ENCODE results near the gene CEP20.
"Not testable (repeated sequence)": the region's sequence is repeated elsewhere in the genome, so short reads cannot be mapped to it uniquely, and the experiment has no call there.

Gene CEP20

GRCh38 chr16:15855704-15856003, 32.7 kb downstream of the CEP20 start:
- CTCF ChIA-PET: interaction anchor here (1.0 kb wide), 1 partner anchor 332 kb away, joined by 3 read pairs; no protein-coding TSS in a partner anchor
- Histone ChIP-seq H3K27ac (ENCODE audit: insufficient read depth in 1 of 2, low read depth in 1 of 2, low read length in 2 of 2, poor library complexity in 1 of 2, severe bottlenecking in 2 of 2) (no peak overlapping the region), H3K27me3 (replicated peaks in 2 of 5; ENCODE audit: control insufficient read depth in 4 of 5, insufficient read depth in 5 of 5, low read length in 4 of 5) (peaks cover 2 to 40% (median 22%) of the 10 kb centered on the region in 5 experiments), H3K4me1 (ENCODE audit: control extremely low read depth in 1 of 4, control insufficient read depth in 4 of 4, insufficient read depth in 4 of 4, low read length in 3 of 4) (peaks cover 3 to 19% (median 18%) of the 10 kb centered on the region in 4 experiments), H3K4me3 (ENCODE audit: control insufficient read depth in 1 of 7, extremely low read depth in 1 of 7, insufficient read depth in 4 of 7, low read depth in 2 of 7, low read length in 6 of 7) (no peak overlapping the region), H3K36me3 (ENCODE audit: control insufficient read depth in 4 of 4, insufficient read depth in 4 of 4, low read length in 3 of 4) (no peaks in the 10 kb centered on the region), H3K9me3 (ENCODE audit: control extremely low read depth in 1 of 5, control insufficient read depth in 4 of 5, insufficient read depth in 2 of 5, low read depth in 1 of 5, low read length in 4 of 5) (no peaks in the 10 kb centered on the region)
- POLR2A ChIA-PET: no interaction called here
- DNase-seq: peak in 1 of 3 donors; percentile 10
- WGBS (ENCODE audit: insufficient coverage): 52% methylated on average over 5 of the region's 5 CpGs

- POLR2A ChIA-PET: no interaction called here
- CTCF ChIA-PET: interaction anchor here (1.0 kb wide), 1 partner anchor 333 kb away, joined by 3 read pairs; no protein-coding TSS in a partner anchor
These were observed 33.3 kb downstream of the CEP20 start for GRCh38 chr16:15854906-15855703.

GRCh38 chr16:15854061-15854460, 34.3 kb downstream of the CEP20 start:
- Histone ChIP-seq H3K4me3 (ENCODE audit: control insufficient read depth in 1 of 7, extremely low read depth in 1 of 7, insufficient read depth in 4 of 7, low read depth in 2 of 7, low read length in 6 of 7) (no peak overlapping the region), H3K9me3 (ENCODE audit: control extremely low read depth in 1 of 5, control insufficient read depth in 4 of 5, insufficient read depth in 2 of 5, low read depth in 1 of 5, low read length in 4 of 5) (no peaks in the 10 kb centered on the region), H3K27me3 (replicated peaks in 2 of 5; ENCODE audit: control insufficient read depth in 4 of 5, insufficient read depth in 5 of 5, low read length in 4 of 5) (peaks cover 2 to 40% (median 22%) of the 10 kb centered on the region in 5 experiments), H3K27ac (ENCODE audit: insufficient read depth in 1 of 2, low read depth in 1 of 2, low read length in 2 of 2, poor library complexity in 1 of 2, severe bottlenecking in 2 of 2) (no peak overlapping the region), H3K4me1 (ENCODE audit: control extremely low read depth in 1 of 4, control insufficient read depth in 4 of 4, insufficient read depth in 4 of 4, low read length in 3 of 4) (peaks cover 3 to 19% (median 18%) of the 10 kb centered on the region in 4 experiments), H3K36me3 (ENCODE audit: control insufficient read depth in 4 of 4, insufficient read depth in 4 of 4, low read length in 3 of 4) (no peaks in the 10 kb centered on the region)
- ChIA-PET POLR2A (no interaction called here), CTCF (interaction anchor here (1.2 kb wide), 1 partner anchor 11 kb away, joined by 4 read pairs; no protein-coding TSS in a partner anchor)
- no peak for DNase-seq
- WGBS (ENCODE audit: insufficient coverage): no CpG with 5 or more reads among the region's 3 CpGs

More at GRCh38 chr16:15854906-15855703, 33.3 kb downstream of the CEP20 start:
- H3K4me1 ChIP-seq (ENCODE audit: control extremely low read depth in 1 of 4, control insufficient read depth in 4 of 4, insufficient read depth in 4 of 4, low read length in 3 of 4): peaks cover 3 to 19% (median 18%) of the 10 kb centered on the region in 4 experiments
- H3K27ac ChIP-seq (ENCODE audit: insufficient read depth in 1 of 2, low read depth in 1 of 2, low read length in 2 of 2, poor library complexity in 1 of 2, severe bottlenecking in 2 of 2): no peak overlapping the region
- H3K4me3 ChIP-seq (ENCODE audit: control insufficient read depth in 1 of 7, extremely low read depth in 1 of 7, insufficient read depth in 4 of 7, low read depth in 2 of 7, low read length in 6 of 7): no peak overlapping the region
- DNase-seq: no peak
- H3K27me3 ChIP-seq (replicated peaks in 2 of 5; ENCODE audit: control insufficient read depth in 4 of 5, insufficient read depth in 5 of 5, low read length in 4 of 5): peaks cover 2 to 40% (median 22%) of the 10 kb centered on the region in 5 experiments
- H3K9me3 ChIP-seq (ENCODE audit: control extremely low read depth in 1 of 5, control insufficient read depth in 4 of 5, insufficient read depth in 2 of 5, low read depth in 1 of 5, low read length in 4 of 5): no peaks in the 10 kb centered on the region
- 84% methylated on average over 15 of the region's 15 CpGs for WGBS (ENCODE audit: insufficient coverage)
- no peaks in the 10 kb centered on the region for H3K36me3 ChIP-seq (ENCODE audit: control insufficient read depth in 4 of 4, insufficient read depth in 4 of 4, low read length in 3 of 4)

GRCh38 chr16:15853021-15853420, 35.4 kb downstream of the CEP20 start:
- Histone ChIP-seq H3K27ac (ENCODE audit: insufficient read depth in 1 of 2, low read depth in 1 of 2, low read length in 2 of 2, poor library complexity in 1 of 2, severe bottlenecking in 2 of 2) (no peak overlapping the region), H3K36me3 (ENCODE audit: control insufficient read depth in 4 of 4, insufficient read depth in 4 of 4, low read length in 3 of 4) (no peaks in the 10 kb centered on the region), H3K27me3 (replicated peaks in 2 of 5; ENCODE audit: control insufficient read depth in 4 of 5, insufficient read depth in 5 of 5, low read length in 4 of 5) (peaks cover 2 to 35% (median 22%) of the 10 kb centered on the region in 5 experiments), H3K4me1 (ENCODE audit: control extremely low read depth in 1 of 4, control insufficient read depth in 4 of 4, insufficient read depth in 4 of 4, low read length in 3 of 4) (peaks cover 3 to 15% (median 15%) of the 10 kb centered on the region in 4 experiments), H3K9me3 (ENCODE audit: control extremely low read depth in 1 of 5, control insufficient read depth in 4 of 5, insufficient read depth in 2 of 5, low read depth in 1 of 5, low read length in 4 of 5) (no peaks in the 10 kb centered on the region), H3K4me3 (ENCODE audit: control insufficient read depth in 1 of 7, extremely low read depth in 1 of 7, insufficient read depth in 4 of 7, low read depth in 2 of 7, low read length in 6 of 7) (no peak overlapping the region)
- CTCF ChIA-PET: no interaction called here
- WGBS (ENCODE audit: insufficient coverage): 98% methylated on average over 4 of the region's 4 CpGs
- no peak for DNase-seq
- POLR2A ChIA-PET: no interaction called here

GRCh38 chr16:15850555-15850954, 37.8 kb downstream of the CEP20 start:
- H3K4me3 ChIP-seq (ENCODE audit: control insufficient read depth in 1 of 7, extremely low read depth in 1 of 7, insufficient read depth in 4 of 7, low read depth in 2 of 7, low read length in 6 of 7); H3K27ac ChIP-seq (ENCODE audit: insufficient read depth in 1 of 2, low read depth in 1 of 2, low read length in 2 of 2, poor library complexity in 1 of 2, severe bottlenecking in 2 of 2); H3K9me3 ChIP-seq (ENCODE audit: control extremely low read depth in 1 of 5, control insufficient read depth in 4 of 5, insufficient read depth in 2 of 5, low read depth in 1 of 5, low read length in 4 of 5); H3K4me1 ChIP-seq (ENCODE audit: control extremely low read depth in 1 of 4, control insufficient read depth in 4 of 4, insufficient read depth in 4 of 4, low read length in 3 of 4); DNase-seq; POLR2A ChIA-PET; H3K36me3 ChIP-seq (ENCODE audit: control insufficient read depth in 4 of 4, insufficient read depth in 4 of 4, low read length in 3 of 4): not testable (repeated sequence)
- H3K27me3 ChIP-seq (replicated peaks in 2 of 5; ENCODE audit: control insufficient read depth in 4 of 5, insufficient read depth in 5 of 5, low read length in 4 of 5): peaks cover 0 to 10% (median 4%) of the 10 kb centered on the region in 5 experiments
- 93% methylated on average over 5 of the region's 6 CpGs for WGBS (ENCODE audit: insufficient coverage)
- CTCF ChIA-PET: interaction anchor here (1.3 to 2.3 kb wide), 2 partner anchors 23 to 25 kb away, joined by 3 to 7 read pairs; no protein-coding TSS in a partner anchor

GRCh38 chr16:15849209-15849981, 39.0 kb downstream of the CEP20 start:
- H3K36me3 ChIP-seq (ENCODE audit: control insufficient read depth in 4 of 4, insufficient read depth in 4 of 4, low read length in 3 of 4): no peaks in the 10 kb centered on the region
- ChIA-PET CTCF (interaction anchor here (0.6 to 2.3 kb wide), 3 partner anchors 13 to 84 kb away, joined by 3 to 7 read pairs (median 4); no protein-coding TSS in a partner anchor), POLR2A (no interaction called here)
- H3K27ac ChIP-seq (ENCODE audit: insufficient read depth in 1 of 2, low read depth in 1 of 2, low read length in 2 of 2, poor library complexity in 1 of 2, severe bottlenecking in 2 of 2): no peak overlapping the region
- no peaks in the 10 kb centered on the region for H3K27me3 ChIP-seq (replicated peaks in 2 of 5; ENCODE audit: control insufficient read depth in 4 of 5, insufficient read depth in 5 of 5, low read length in 4 of 5)
- H3K9me3 ChIP-seq (ENCODE audit: control extremely low read depth in 1 of 5, control insufficient read depth in 4 of 5, insufficient read depth in 2 of 5, low read depth in 1 of 5, low read length in 4 of 5): no peaks in the 10 kb centered on the region
- WGBS (ENCODE audit: insufficient coverage): 85% methylated on average over 11 of the region's 12 CpGs
- no peak for DNase-seq
- H3K4me3 ChIP-seq (ENCODE audit: control insufficient read depth in 1 of 7, extremely low read depth in 1 of 7, insufficient read depth in 4 of 7, low read depth in 2 of 7, low read length in 6 of 7): no peak overlapping the region
- H3K4me1 ChIP-seq (ENCODE audit: control extremely low read depth in 1 of 4, control insufficient read depth in 4 of 4, insufficient read depth in 4 of 4, low read length in 3 of 4): no peaks in the 10 kb centered on the region
